Astrocyte of the hippocampus (primary cell): ENCODE measurements around the gene TMEM119.

Source experiments
- DNase-seq: peaks from one replicate; pipeline ENCODE4 v3.0.0; 2011; ENCODE audit warnings: low read depth, low spot score

Gene TMEM119, protein sequence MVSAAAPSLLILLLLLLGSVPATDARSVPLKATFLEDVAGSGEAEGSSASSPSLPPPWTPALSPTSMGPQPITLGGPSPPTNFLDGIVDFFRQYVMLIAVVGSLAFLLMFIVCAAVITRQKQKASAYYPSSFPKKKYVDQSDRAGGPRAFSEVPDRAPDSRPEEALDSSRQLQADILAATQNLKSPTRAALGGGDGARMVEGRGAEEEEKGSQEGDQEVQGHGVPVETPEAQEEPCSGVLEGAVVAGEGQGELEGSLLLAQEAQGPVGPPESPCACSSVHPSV

GRCh38 chr12:108597559-108598471, at the start of gene TMEM119:
TSS of gene TMEM119 (minus strand) at chr12:108598084. CDS start at chr12:108592383, 5,701 bp downstream.
- peak; percentile 49 for DNase-seq

GRCh38 chr12:108646600-108647579, 49.0 kb upstream of the TMEM119 start:
- DNase-seq: no peak

DNA sequence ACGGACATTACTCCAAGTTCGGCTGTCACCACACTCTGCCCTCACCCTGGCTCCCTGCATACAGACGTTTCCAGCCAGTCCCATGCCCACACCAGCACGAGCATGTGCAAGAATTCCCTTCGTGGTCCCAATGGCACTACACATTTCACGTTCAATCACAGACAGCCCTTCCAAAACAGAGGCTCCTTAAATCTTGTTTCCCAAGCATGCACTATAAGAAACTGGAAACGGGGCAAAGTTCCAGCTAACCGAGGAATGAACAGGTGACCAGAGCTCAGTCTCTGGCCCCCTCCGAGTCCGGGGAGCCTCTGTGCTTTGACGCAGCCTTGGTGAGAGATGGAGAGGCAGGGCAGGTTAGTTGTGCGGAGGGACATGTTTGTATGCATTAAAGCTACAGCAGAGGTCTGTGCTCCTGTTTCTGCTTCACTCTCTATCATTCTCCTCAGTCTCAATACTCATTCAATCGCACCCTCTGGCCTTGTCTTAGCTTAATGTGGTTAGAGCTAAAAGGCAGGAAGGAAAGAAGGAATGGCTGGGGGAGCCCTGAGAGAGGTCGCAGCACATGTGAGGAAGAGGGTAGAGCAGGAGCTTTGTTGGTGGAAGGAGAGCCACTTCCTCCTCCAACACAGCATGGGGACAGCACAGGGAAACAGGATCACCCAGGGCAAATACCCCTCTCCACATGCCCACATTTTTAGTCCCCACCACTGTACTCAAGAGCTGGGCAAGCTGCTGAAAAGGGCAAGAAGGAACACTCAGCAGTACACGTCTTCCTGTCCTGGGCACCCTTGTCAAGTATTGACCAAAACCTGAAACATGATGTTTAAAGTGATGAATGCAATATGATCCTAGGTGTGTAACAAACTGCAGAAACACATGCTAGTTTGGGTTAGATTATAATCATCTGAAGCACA, 48.1 kb upstream of the TMEM119 start:
- DNase-seq: no peak

DNA sequence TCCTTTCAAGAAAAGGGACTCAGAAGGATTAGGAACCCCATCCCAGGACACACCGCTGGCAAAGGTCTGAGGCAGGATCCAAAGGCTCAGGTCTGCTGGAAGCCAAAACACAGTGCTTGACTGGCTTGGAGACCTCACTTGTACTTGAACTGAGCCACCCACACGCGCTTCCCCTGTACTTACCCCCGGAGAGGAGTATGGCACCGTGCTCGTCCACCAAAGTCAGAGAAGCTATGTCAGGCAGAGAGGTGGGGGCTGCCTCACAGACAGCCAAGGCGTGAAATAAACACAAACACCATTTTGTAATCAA, 46.9 kb upstream of the TMEM119 start:
- no peak for DNase-seq

DNA sequence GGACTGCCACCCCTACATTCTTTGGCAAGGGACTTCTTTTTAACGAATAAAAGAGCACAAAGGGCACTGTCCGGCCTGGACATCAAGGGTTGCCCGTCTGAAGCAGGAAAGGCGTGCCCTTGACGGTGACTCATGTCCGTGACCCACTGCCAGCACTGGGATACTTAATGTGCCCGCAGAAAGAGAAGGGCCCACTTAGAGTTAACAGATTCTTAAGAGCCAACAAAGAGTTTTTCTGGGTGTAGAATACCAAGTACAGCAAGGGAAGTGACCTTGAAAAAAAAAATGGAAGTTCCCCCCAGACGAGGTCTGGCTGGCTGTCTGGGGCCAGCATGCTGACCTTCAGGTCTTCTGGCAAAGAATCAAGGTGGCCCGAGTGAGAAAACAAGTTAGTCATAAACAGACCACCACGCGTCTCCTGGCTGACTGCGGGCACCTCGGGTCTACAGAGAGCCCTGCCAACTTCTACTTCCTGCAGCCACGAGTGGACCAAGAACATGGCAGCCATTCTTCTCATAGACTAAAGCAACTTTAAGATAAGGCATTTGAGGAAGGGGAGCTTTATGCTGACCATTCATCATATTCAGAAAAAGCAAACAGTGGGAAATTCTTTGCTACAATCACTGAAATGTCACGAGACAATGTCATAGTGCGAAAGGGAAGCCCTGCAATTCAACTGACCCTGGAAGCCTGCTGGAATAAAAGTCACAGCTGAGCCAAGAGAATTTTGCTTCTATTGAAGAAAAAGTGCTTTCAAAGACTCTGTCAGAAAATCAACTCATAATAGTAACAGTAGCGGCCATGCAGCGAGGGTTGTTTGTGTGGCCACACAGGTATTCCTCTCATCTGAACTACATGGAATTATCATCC, 46.3 kb upstream of the TMEM119 start:
- DNase-seq: peak; percentile 86

DNA sequence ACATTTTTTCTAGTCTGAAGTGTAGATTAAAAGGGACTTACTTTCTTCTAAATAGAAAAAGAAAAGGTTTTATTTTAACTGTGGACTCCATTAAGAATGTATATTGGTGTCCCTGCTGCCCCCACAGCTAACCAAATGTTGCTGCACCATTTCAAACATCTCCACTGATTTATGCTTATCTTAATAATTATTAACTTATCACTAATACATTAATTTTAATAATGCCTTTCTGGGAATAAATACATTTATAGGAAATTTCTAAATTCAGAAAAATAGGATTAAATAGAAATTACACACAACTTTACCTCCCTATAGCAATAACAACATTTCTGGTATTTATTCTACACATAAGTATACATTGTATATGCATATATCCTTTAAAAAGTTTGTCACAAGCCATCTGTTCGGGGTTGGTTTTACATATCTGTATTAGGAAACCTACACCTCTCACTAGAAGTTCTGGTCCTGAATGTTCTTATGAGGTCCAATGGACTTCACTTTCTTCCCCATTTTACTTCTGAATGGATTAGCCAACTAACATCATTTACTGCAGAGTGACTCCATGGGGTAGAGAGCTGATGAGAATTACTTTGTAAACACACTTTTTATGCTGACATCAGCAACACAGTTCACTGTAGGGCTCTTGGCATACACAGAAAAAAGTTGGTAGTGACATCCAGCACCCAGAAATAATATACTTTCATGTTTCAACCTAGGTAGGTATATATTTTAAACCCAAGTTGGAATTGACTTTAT, 45.2 kb upstream of the TMEM119 start:
- DNase-seq: no peak

DNA sequence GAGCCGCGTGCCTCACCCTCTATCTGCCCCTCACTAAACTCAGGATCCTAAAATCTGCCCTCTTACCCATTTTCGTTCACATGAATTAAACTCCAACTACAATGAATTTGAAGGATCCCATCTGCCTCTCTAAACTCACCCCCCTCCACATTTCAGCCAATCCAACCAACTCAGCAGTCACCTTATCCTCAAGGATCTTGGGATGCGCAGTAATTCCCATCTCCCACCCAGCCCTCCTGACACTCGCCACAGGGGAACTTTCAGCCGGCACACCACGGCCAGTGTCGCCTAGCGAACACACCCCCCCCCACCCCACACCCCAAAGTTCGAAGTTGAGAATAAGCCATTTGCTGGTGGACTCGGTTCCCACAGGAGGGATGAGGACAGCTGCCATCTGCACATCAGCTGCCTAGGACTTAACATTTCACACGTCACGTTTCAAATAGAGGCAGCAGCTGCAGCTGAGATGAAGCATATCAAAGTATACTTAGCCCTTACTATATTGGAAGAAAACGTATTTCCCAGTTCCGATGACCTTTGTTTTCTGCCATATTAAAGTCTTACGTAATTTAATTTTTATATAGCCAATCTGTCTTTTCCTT, 44.5 kb upstream of the TMEM119 start:
- no peak for DNase-seq

GRCh38 chr12:108641446-108642268, 43.8 kb upstream of the TMEM119 start:
- no peak for DNase-seq

- peak; percentile 56 for DNase-seq
These were observed 43.0 kb upstream of the TMEM119 start for GRCh38 chr12:108640802-108641445.

GRCh38 chr12:108638997-108639822, 41.3 kb upstream of the TMEM119 start:
- no peak for DNase-seq

GRCh38 chr12:108638141-108638827, 40.4 kb upstream of the TMEM119 start:
- peak; percentile 62 for DNase-seq

- DNase-seq: no peak
These were observed 39.5 kb upstream of the TMEM119 start for GRCh38 chr12:108637222-108637971.

- no peak for DNase-seq
These were observed 38.3 kb upstream of the TMEM119 start for GRCh38 chr12:108635997-108636808.
